H1 (cell line): ENCODE data around the gene ZBTB16. TPM values are rescaled to one million over a fixed set of nuclear protein-coding genes. Genes with fewer than 3 reads are reported as not detected.

ENCODE experiments used
- CTCF ChIA-PET: fragments of 300-600 bp; sonication (Branson Sonifier 250); formaldehyde crosslinking; loops from one replicate; lab custom pipeline; 2021; ENCODE audit not compliant: partially characterized antibody; lab: Charles Lee
- POLR2A ChIA-PET: fragments of 300-600 bp; sonication (Branson Sonifier 250); formaldehyde crosslinking; loops from one replicate; lab custom pipeline; 2021; ENCODE audit warnings: inconsistent platforms; ENCODE audit not compliant: partially characterized antibody; lab: Charles Lee
- DNase-seq, 2 experiments: peaks; one replicate each; pipeline versions ENCODE4 v3.0.0 to v3.0.0-alpha.2; 2010 to 2022; ENCODE audit warnings: low spot score in 2 of 2, low read depth in 1 of 2, mixed read lengths in 1 of 2
- FAIRE-seq: peaks from 2 replicates; lab custom pipeline; 2011; peaks lifted over from hg19 to GRCh38; lab: Jason Lieb, UNC
- H2AFZ ChIP-seq: 2 replicates; pipeline ENCODE4 v1.8.1; 2012; ENCODE audit warnings: low read length, inconsistent platforms
- H2AK5ac ChIP-seq: 2 replicates; pipeline ENCODE4 v1.6.1; 2013; ENCODE audit warnings: low read depth, low read length
- H2BK120ac ChIP-seq: replicated peaks from 2 replicates; pipeline ENCODE3; 2013; ENCODE audit warnings: low read depth, low read length, inconsistent platforms
- H2BK12ac ChIP-seq: 2 replicates; pipeline ENCODE4 v1.6.1; 2013; ENCODE audit warnings: low read depth, low read length
- H2BK15ac ChIP-seq: 2 replicates; pipeline ENCODE4 v1.6.1; 2013; ENCODE audit warnings: low read length
- H2BK20ac ChIP-seq: 2 replicates; pipeline ENCODE4 v1.6.1; 2013; ENCODE audit warnings: low read length
- H2BK5ac ChIP-seq: 2 replicates; pipeline ENCODE4 v1.6.1; 2013; ENCODE audit warnings: low read depth, low read length
- H3K14ac ChIP-seq: 2 replicates; pipeline ENCODE4 v1.6.1; 2013; ENCODE audit warnings: inconsistent platforms; ENCODE audit not compliant: insufficient read length
- H3K18ac ChIP-seq: 2 replicates; pipeline ENCODE4 v1.6.1; 2013; ENCODE audit warnings: low read length; ENCODE audit errors: extremely low read depth
- H3K23ac ChIP-seq: 2 replicates; pipeline ENCODE4 v1.6.1; 2013; ENCODE audit warnings: inconsistent platforms; ENCODE audit not compliant: insufficient read length
- H3K23me2 ChIP-seq: 2 replicates; pipeline ENCODE4 v1.6.1; 2013; ENCODE audit warnings: low read depth, low read length
- H3K27ac ChIP-seq: 2 replicates; pipeline ENCODE4 v1.6.1; 2011; ENCODE audit warnings: low read depth, low read length, inconsistent platforms
- H3K27me3 ChIP-seq, 4 experiments: replicated peaks in 1 of 4; 1 replicate in 1 of 4; 2 replicates in 3 of 4; pipeline versions ENCODE4 v1.6.1 to v1.8.1; 2011 to 2013; ENCODE audit warnings: low read length in 3 of 4, mild to moderate bottlenecking in 3 of 4, inconsistent platforms in 2 of 4, mixed read lengths in 2 of 4, moderate library complexity in 1 of 4; ENCODE audit not compliant: control insufficient read depth in 3 of 4, insufficient read depth in 3 of 4; ENCODE audit errors: extremely low read depth in 1 of 4
- H3K36me3 ChIP-seq, 4 experiments: 2 replicates each; pipeline versions ENCODE4 v1.6.1 to v1.8.1; 2011 to 2013; ENCODE audit warnings: mild to moderate bottlenecking in 4 of 4, low read length in 3 of 4, moderate library complexity in 2 of 4, control low read depth in 1 of 4, inconsistent platforms in 1 of 4; ENCODE audit not compliant: insufficient read depth in 4 of 4, control insufficient read depth in 2 of 4
- H3K4ac ChIP-seq: replicated peaks from 2 replicates; pipeline ENCODE3; 2013; ENCODE audit warnings: low read length, low read depth, mixed read lengths, inconsistent platforms; ENCODE audit not compliant: insufficient read length
- H3K4me1 ChIP-seq, 4 experiments: replicated peaks in 1 of 4; 1 replicate in 1 of 4; 2 replicates in 3 of 4; pipeline versions ENCODE4 v1.6.1 to v1.8.1; 2011 to 2013; ENCODE audit warnings: low read length in 3 of 4, inconsistent platforms in 2 of 4, mixed read lengths in 1 of 4; ENCODE audit not compliant: insufficient read depth in 4 of 4, control insufficient read depth in 3 of 4
- H3K4me2 ChIP-seq, 2 experiments: 2 replicates each; pipeline versions ENCODE4 v1.6.1 to v1.8.1; 2011 to 2013; ENCODE audit warnings: low read depth in 2 of 2, low read length in 2 of 2, control low read depth in 1 of 2, inconsistent platforms in 1 of 2, mild to moderate bottlenecking in 1 of 2; ENCODE audit not compliant: insufficient read depth in 1 of 2
- H3K4me3 ChIP-seq, 4 experiments: fragments of 200-600, 300-600 bp in 1 of 4; sonication (generic), shearing (Covaris generic), sonication (Bioruptor Twin) in 1 of 4; 2 replicates each; pipeline versions ENCODE4 v1.5.1 to v1.8.1; 2011 to 2016; ENCODE audit warnings: low read length in 4 of 4, low read depth in 3 of 4, control low read depth in 2 of 4, inconsistent platforms in 2 of 4, mild to moderate bottlenecking in 2 of 4, mixed read lengths in 1 of 4, moderate library complexity in 1 of 4; ENCODE audit not compliant: insufficient read depth in 2 of 4; ENCODE audit errors: extremely low read depth in 1 of 4
- H3K56ac ChIP-seq: replicated peaks from 2 replicates; pipeline ENCODE3; 2013; ENCODE audit warnings: low read depth, mild to moderate bottlenecking, mixed read lengths, low read length, inconsistent platforms; ENCODE audit not compliant: insufficient read length
- H3K79me1 ChIP-seq: 2 replicates; pipeline ENCODE4 v1.6.1; 2013; ENCODE audit warnings: low read depth, low read length, control low read depth
- H3K79me2 ChIP-seq, 2 experiments: 2 replicates each; pipeline versions ENCODE4 v1.6.1 to v1.8.1; 2012 to 2013; ENCODE audit warnings: low read length in 2 of 2, mild to moderate bottlenecking in 2 of 2, inconsistent platforms in 1 of 2; ENCODE audit not compliant: insufficient read depth in 2 of 2, control insufficient read depth in 1 of 2
- H3K9ac ChIP-seq, 4 experiments: replicated peaks in 1 of 4; 1 replicate in 1 of 4; 2 replicates in 3 of 4; pipeline versions ENCODE4 v1.6.1 to v1.8.1; 2011 to 2013; ENCODE audit warnings: low read depth in 3 of 4, low read length in 3 of 4, control low read depth in 2 of 4, mild to moderate bottlenecking in 2 of 4, moderate library complexity in 2 of 4, inconsistent platforms in 1 of 4; ENCODE audit errors: extremely low read depth in 1 of 4
- H3K9me3 ChIP-seq, 2 experiments: 2 replicates each; pipeline versions ENCODE4 v1.6.1 to v1.8.1; 2012 to 2013; ENCODE audit warnings: mild to moderate bottlenecking in 2 of 2, moderate library complexity in 2 of 2, control low read depth in 1 of 2, inconsistent platforms in 1 of 2, low read depth in 1 of 2, low read length in 1 of 2, mixed read lengths in 1 of 2; ENCODE audit not compliant: insufficient read depth in 2 of 2
- H4K20me1 ChIP-seq, 2 experiments: replicated peaks in 1 of 2; 2 replicates each; pipeline versions ENCODE3 to v1.8.1; 2011 to 2013; ENCODE audit warnings: inconsistent platforms in 2 of 2, low read length in 2 of 2, mild to moderate bottlenecking in 1 of 2; ENCODE audit not compliant: insufficient read depth in 2 of 2, control insufficient read depth in 1 of 2
- H4K5ac ChIP-seq: 2 replicates; pipeline ENCODE4 v1.6.1; 2013; ENCODE audit warnings: low read length, low read depth, mixed read lengths, inconsistent platforms; ENCODE audit not compliant: insufficient read length
- H4K8ac ChIP-seq: 2 replicates; pipeline ENCODE4 v1.8.0; 2013; ENCODE audit warnings: mild to moderate bottlenecking, moderate library complexity, low read length, inconsistent platforms; ENCODE audit not compliant: insufficient read depth; ENCODE audit errors: extremely low read depth
- H4K91ac ChIP-seq: replicated peaks from 2 replicates; pipeline ENCODE3; 2013; ENCODE audit warnings: low read length, mixed read lengths, inconsistent platforms; ENCODE audit not compliant: insufficient read length
- GABPA ChIP-seq: IDR thresholded peaks from 2 replicates; pipeline ENCODE4 v1.6.1; 2011; ENCODE audit warnings: mild to moderate bottlenecking, low read length, moderate library complexity, borderline replicate concordance; ENCODE audit not compliant: insufficient read depth
- JUND ChIP-seq: IDR thresholded peaks from 2 replicates; pipeline ENCODE4 v1.6.1; 2011; ENCODE audit warnings: mild to moderate bottlenecking, improper control_type of control experiment, low read length
- KDM5A ChIP-seq: fragments of 200-600 bp; IDR thresholded peaks from 2 replicates; pipeline ENCODE4 v1.7.1; 2012; ENCODE audit warnings: mild to moderate bottlenecking, low read length, inconsistent platforms, mixed read lengths
- TAF1 ChIP-seq: IDR thresholded peaks from 2 replicates; pipeline ENCODE4 v1.6.1; 2011; ENCODE audit warnings: mild to moderate bottlenecking, low read depth, low read length
- WGBS, 2 experiments: shearing (Covaris generic) in 1 of 2; methylation state at CpG; one replicate each; pipeline versions ENCODE4 v1.1.6 to v1.1.7; 2013 to 2015; ENCODE audit warnings: low lambda C conversion rate in 2 of 2, mixed read lengths in 2 of 2, inconsistent platforms in 1 of 2, low coverage in 1 of 2, missing lambda C conversion rate in 1 of 2; ENCODE audit not compliant: insufficient replicate concordance in 2 of 2, insufficient coverage in 1 of 2, insufficient read length in 1 of 2; ENCODE audit errors: extremely low coverage in 1 of 2, missing lambda C conversion rate in 1 of 2; 5-methylcytosine and 5-hydroxymethylcytosine counted together
- polyA plus RNA-seq, 7 experiments: library from polyadenylated mRNA; depleted of rRNA in 3 of 7; stranded (reverse) in 5 of 7; unstranded in 2 of 7; fragments of >200 nt in 5 of 7; fragments of 200-250 nt in 2 of 7; gene quantifications; 1 replicate in 5 of 7; 2 replicates in 1 of 7; 4 replicates in 1 of 7; pipeline versions ENCODE4 v1.2.1 to v1.2.3, GENCODE V29; 2011 to 2013; ENCODE audit warnings: missing spikeins in 2 of 7, mixed read lengths in 2 of 7
- total RNA-seq: library from RNA; stranded (reverse); fragmentation: NEBNext Ultra II Directional; extraction: Animal tissue kit (Norgen Biotek cat#: 25700); gene quantifications from 2 replicates; pipeline ENCODE4 v1.2.1, GENCODE V29; 2021

Gene ZBTB16
- total and polyA plus RNA-seq, 2 of the 8 experiments (the other 6 are each of a cell fraction or from before 2014, with no cell fraction given) = 0.12 to 0.61 TPM

- CTCF ChIA-PET = interaction anchor here (0.7 to 2.1 kb wide), 4 partner anchors 18 to 178 kb away, joined by 3 to 6 read pairs (median 4); no protein-coding TSS in a partner anchor
- H3K56ac ChIP-seq = no peak overlapping the region
- H4K20me1 ChIP-seq = no peaks in the 10 kb centered on the region
- no peak for DNase-seq
- peaks cover 0 to 9% (median 5%) of the 10 kb centered on the region in 4 experiments; a peak in 5 of 7 replicates for H3K4me1 ChIP-seq
- H3K23ac ChIP-seq = no peak overlapping the region
- no peak overlapping the region for H3K4me3 ChIP-seq
- POLR2A ChIA-PET = interaction anchor here (1.0 kb wide), 1 partner anchor 199 kb away, joined by 3 read pairs; no protein-coding TSS in a partner anchor
- H3K14ac ChIP-seq = no peak overlapping the region
- no peak for FAIRE-seq
- H4K91ac ChIP-seq = no peak overlapping the region
- H4K5ac ChIP-seq = no peak overlapping the region
- no peaks in the 10 kb centered on the region for H3K36me3 ChIP-seq
- H3K4me2 ChIP-seq = no peak overlapping the region
- H3K23me2 ChIP-seq = no peaks in the 10 kb centered on the region; the same call in 1 of the 2 replicates
- H3K9me3 ChIP-seq = no peaks in the 10 kb centered on the region
- peaks cover 1 to 16% (median 14%) of the 10 kb centered on the region in 4 experiments; a peak in 5 of 7 replicates for H3K27me3 ChIP-seq
- TF ChIP-seq JUND (no peak), TAF1 (no peak), GABPA (no peak), KDM5A (no peak)
- H3K4ac ChIP-seq = no peak overlapping the region
- no peak overlapping the region for H2BK20ac ChIP-seq
- WGBS, 2 experiments = 91% methylated on average over 6 of the region's 6 CpGs; no CpG with 5 or more reads in 1 of the 2 experiments
- H2BK12ac ChIP-seq = no peak overlapping the region
- no peak overlapping the region for H3K9ac ChIP-seq
- H2BK120ac ChIP-seq = no peak overlapping the region
- no peak overlapping the region for H3K27ac ChIP-seq
- no peak overlapping the region for H2BK15ac ChIP-seq
- H2AK5ac ChIP-seq = no peak overlapping the region
- no peak overlapping the region for H2AFZ ChIP-seq
- no peak overlapping the region for H3K18ac ChIP-seq
- no peak overlapping the region for H4K8ac ChIP-seq
- no peak overlapping the region for H2BK5ac ChIP-seq
- no peaks in the 10 kb centered on the region for H3K79me1 ChIP-seq
- H3K79me2 ChIP-seq = no peaks in the 10 kb centered on the region
These were observed 22.9 kb downstream of the ZBTB16 start for GRCh38 chr11:114082415-114082748.
